DND-41 (cell line): ENCODE results near the gene TRIM43B.
"Not testable (repeated sequence)": the region's sequence is repeated elsewhere in the genome, so short reads cannot be mapped to it uniquely, and the experiment has no call there.

Source experiments
- CTCF ChIP-seq: IDR thresholded peaks from 2 replicates; pipeline ENCODE4 v1.5.1; 2012; ENCODE audit warnings: borderline replicate concordance, low read length, moderate library complexity, mild to moderate bottlenecking; ENCODE audit not compliant: poor library complexity, severe bottlenecking; ENCODE audit errors: extremely low read depth
- EZH2 ChIP-seq: IDR thresholded peaks from 3 replicates; pipeline ENCODE4 v1.6.1; 2012; ENCODE audit warnings: borderline replicate concordance, low read depth, mild to moderate bottlenecking, moderate library complexity, low read length, inconsistent platforms; ENCODE audit not compliant: severe bottlenecking

- TF ChIP-seq EZH2, CTCF: not testable (repeated sequence)
Measured at GRCh38 chr2:95433973-95434372, 50.6 kb downstream of the TRIM43B start.
